ENCODE results near the gene ESR2.
A peak's percentile ranks its signal among the peaks of the same experiment; 100 is the strongest.
"Not testable (repeated sequence)": the region's sequence is repeated elsewhere in the genome, so short reads cannot be mapped to it uniquely, and the experiment has no call there.

ESR2 gene

DNA sequence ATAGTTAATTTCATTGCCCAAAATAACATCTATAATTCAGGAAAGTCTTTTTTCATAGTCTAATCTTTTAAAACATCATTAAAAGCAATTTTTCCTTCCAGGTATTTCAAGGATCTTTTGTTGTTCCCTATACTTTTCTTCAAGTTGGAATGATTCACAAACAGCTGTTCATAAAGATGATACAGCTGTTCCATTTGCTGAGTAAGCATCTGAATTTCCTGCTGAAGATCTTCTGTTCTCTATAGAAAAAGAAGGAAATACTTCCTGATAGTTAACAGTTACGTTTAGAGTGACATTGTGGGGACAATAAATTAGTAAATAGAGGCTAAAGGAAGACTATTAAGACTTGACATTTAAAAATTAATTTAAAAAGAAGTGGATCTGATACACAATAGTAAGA is 30.3 kb upstream of the ESR2 start:
- no peak overlapping the region for H3K27ac ChIP-seq
- TF ChIP-seq, protein P1, sequence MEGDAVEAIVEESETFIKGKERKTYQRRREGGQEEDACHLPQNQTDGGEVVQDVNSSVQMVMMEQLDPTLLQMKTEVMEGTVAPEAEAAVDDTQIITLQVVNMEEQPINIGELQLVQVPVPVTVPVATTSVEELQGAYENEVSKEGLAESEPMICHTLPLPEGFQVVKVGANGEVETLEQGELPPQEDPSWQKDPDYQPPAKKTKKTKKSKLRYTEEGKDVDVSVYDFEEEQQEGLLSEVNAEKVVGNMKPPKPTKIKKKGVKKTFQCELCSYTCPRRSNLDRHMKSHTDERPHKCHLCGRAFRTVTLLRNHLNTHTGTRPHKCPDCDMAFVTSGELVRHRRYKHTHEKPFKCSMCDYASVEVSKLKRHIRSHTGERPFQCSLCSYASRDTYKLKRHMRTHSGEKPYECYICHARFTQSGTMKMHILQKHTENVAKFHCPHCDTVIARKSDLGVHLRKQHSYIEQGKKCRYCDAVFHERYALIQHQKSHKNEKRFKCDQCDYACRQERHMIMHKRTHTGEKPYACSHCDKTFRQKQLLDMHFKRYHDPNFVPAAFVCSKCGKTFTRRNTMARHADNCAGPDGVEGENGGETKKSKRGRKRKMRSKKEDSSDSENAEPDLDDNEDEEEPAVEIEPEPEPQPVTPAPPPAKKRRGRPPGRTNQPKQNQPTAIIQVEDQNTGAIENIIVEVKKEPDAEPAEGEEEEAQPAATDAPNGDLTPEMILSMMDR (conservative IDR thresholded peaks at IDR 0.05): no peak

DNA sequence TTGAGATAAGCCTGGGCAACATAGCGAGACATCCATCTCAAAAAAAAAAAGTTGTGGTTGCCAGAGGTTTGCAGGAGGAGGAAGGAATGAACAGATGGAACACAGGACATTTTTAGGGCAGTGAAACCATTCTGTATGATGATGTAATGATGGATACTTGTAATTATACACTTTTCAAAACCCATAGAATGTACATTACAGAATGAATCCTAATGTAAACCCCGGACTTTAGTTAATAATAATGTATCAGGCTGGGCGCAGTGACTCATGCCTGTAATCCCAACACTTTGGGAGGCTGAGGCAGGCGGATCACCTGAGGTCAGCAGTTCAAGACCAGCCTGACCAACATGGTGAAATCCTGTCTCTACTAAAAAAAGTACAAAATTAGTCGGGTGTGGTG is 26.2 kb upstream of the ESR2 start:
- H3K27ac ChIP-seq: not testable (repeated sequence)

DNA sequence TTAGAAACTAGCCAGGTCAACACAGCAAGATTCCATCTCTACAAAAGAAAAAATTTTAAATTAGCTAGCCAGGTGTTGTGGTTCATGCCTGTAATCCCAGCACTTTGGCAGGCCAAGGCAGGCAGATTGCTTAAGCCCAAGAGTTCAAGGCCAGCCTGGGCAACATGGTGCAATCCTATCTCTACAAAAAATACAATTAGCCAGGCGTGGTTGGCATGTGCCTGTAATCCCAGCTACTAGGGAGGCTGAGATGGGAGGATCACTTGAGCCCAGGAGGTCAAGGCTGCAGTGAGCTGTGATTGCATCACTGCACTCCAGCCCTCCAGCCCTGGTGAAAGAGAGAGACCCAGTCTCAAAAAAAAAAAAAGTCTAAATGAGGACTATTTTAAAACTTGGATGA is 24.5 kb upstream of the ESR2 start:
- not testable (repeated sequence) for H3K27ac ChIP-seq

DNA sequence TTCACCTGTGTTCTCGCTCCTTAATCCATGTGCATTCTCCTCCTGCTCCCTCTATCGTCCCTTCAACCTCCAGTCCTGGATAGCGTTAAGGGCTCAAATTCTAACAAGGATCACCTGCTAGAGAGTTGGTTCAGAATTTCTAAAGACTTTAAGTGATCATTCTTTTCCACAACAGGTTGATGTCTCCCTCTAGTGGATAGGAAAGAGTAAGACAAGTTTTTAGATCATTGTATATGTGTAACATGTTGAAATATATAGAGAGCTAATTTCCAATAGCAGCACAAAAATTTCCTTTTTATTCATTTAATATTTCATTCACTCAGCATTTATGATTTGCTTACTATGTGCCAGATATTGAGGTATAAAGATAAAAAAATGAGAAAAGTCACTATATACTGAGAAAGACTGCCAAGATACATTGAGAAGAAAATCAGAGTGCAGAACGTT is 9.3 kb upstream of the ESR2 start:
- no peak overlapping the region for H3K27ac ChIP-seq
- TF ChIP-seq, protein P1 (conservative IDR thresholded peaks at IDR 0.05): peak; percentile 92

DNA sequence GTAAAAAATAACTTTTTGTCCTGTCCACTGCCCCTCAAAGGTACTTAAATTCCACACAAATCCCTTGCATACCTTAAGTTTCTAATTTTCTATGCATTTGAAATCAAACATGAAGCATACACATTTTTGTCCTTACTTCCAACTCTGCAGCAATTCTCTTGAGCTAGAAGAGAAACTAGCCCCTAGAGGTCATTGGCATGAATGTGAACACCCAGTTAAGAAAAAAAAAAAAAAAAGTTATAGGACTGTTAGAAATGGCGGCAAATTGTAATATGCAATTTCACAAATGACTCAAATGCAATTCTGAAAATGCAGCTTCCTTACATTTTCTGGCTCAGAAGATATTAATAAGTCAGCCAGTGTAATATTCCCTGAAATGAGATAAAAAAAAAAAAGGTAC is 4.6 kb upstream of the ESR2 start:
- H3K27ac ChIP-seq: no peak overlapping the region
- TF ChIP-seq, protein P1 (conservative IDR thresholded peaks at IDR 0.05): 0 out of 2 replicates have a peak, but pooled peaks have one; percentile 13

DNA sequence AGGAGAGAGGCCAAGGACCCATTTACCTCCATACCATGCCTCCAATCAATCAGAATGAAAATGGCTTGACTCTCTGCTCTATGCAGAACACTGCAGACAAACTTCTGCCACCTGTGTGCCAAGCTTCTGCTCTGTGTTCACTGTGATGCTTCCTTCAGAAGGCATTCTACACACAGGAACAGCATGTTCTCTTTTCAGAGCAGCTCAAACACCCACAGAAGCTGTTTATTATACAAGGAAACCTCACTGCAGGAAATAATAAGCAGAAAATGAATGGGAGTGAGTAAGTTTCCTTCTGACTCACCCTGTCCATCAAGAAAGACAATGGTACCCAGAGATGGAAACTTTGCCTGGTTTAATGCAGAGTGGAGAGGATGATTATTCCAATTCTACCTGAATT is 2.4 kb upstream of the ESR2 start:
- H3K27ac ChIP-seq: no peak overlapping the region
- TF ChIP-seq, protein P1 (conservative IDR thresholded peaks at IDR 0.05): no peak

DNA sequence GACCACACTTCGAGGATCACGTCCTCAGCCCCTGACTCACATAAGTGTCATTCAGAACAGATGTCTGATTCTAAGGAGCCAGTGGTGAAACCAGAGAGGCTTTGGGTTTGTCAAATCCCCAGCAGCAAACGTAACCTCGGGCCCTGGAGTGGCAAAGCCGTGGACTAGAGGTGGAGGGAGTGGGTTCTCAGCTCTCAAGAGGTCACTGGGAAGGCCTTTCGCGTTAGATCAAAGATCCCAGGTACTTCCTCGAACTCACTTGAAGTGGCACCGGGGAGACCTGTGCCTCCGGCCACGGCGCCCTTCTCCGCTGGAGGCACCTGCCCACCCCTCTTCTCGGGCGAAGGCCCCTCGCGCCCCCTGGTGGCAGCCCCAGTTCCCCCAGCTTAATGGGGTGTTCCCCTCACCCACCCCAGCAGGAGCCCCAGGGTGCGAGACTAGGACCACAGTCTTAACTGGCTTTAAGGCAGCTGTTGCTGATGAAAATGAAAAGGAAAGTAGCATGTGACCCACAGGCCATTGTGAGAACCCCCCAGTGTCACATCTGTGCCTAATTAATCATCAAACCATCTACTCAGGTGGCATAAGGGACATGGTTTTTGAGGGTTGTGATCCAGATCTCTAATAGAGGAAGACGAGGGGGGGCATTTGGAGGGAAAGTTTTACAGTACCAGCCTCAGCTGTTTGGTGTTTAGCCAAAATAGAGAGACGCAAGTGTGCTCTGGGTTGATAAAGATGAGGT is 672 bp upstream of the ESR2 start:
- TF ChIP-seq, protein P1 (conservative IDR thresholded peaks at IDR 0.05): peak; percentile 72
- no peak overlapping the region for H3K27ac ChIP-seq

DNA sequence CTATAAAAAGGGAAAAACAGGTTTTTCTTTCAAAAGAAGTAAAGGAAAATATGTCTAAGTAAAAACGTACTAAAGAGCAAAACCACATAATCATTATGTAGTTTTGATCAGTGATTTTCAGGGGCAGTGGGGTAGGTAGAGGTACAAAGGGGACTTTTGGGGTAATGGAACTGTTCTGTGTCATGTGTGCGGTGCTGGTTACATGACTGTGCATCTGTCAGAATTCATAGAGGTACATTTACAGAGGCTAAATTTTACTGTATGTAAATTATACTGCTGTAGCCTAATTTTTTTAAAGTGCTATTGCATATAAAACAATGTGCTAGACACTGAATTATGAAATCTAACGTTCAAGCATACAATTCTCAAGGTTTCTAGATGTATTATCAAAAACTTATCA is 2.0 kb downstream of the ESR2 start:
- TF ChIP-seq, protein P1 (conservative IDR thresholded peaks at IDR 0.05): no peak
- no peak overlapping the region for H3K27ac ChIP-seq
